NCI-H748 (cell line): ENCODE data around the gene CSRP1.
A peak's percentile ranks its signal among the peaks of the same experiment; 100 is the strongest.
"Not testable (repeated sequence)": the region's sequence is repeated elsewhere in the genome, so short reads cannot be mapped to it uniquely, and the experiment has no call there.

ENCODE experiments used
- DNase-seq: peaks from one replicate; lab custom pipeline; 2025; ENCODE audit not compliant: unreplicated experiment; lab: John Stamatoyannopoulos, UW

The CSRP1 gene

GRCh38 chr1:201478666-201479065 is 28.3 kb downstream of the CSRP1 start:
- not testable (repeated sequence) for DNase-seq

GRCh38 chr1:201476670-201477344 is 30.1 kb downstream of the CSRP1 start:
- no peak for DNase-seq

- no peak for DNase-seq
Measured at GRCh38 chr1:201475915-201476669, 30.8 kb downstream of the CSRP1 start.

- DNase-seq: no peak
Measured at GRCh38 chr1:201475130-201475529, 31.8 kb downstream of the CSRP1 start.

- no peak for DNase-seq
Measured at GRCh38 chr1:201473296-201473695, 33.6 kb downstream of the CSRP1 start.

GRCh38 chr1:201472321-201472720 is 34.6 kb downstream of the CSRP1 start:
- not testable (repeated sequence) for DNase-seq

- no peak for DNase-seq
Measured at GRCh38 chr1:201471772-201472171, 35.2 kb downstream of the CSRP1 start.

GRCh38 chr1:201470581-201470980 is 36.3 kb downstream of the CSRP1 start:
- DNase-seq: no peak

GRCh38 chr1:201469645-201470074 is 37.3 kb downstream of the CSRP1 start:
- DNase-seq: no peak

- DNase-seq: peak; percentile 75
Measured at GRCh38 chr1:201468844-201469644, 37.9 kb downstream of the CSRP1 start, which contains the start of gene PHLDA3. PHLDA3 (minus strand) TSS chr1:201469188; CDS start chr1:201468786, 402 bp downstream.

GRCh38 chr1:201468501-201468843 is 38.5 kb downstream of the CSRP1 start:
- DNase-seq: peak; percentile 59

- DNase-seq: no peak
Measured at GRCh38 chr1:201466492-201466891, 40.4 kb downstream of the CSRP1 start.

GRCh38 chr1:201465698-201466290 is 41.1 kb downstream of the CSRP1 start:
- no peak for DNase-seq

- no peak for DNase-seq
Measured at GRCh38 chr1:201463071-201463552, 43.8 kb downstream of the CSRP1 start.

GRCh38 chr1:201461645-201462441 is 45.1 kb downstream of the CSRP1 start:
- DNase-seq: no peak

- no peak for DNase-seq
Measured at GRCh38 chr1:201460814-201461644, 45.9 kb downstream of the CSRP1 start.

GRCh38 chr1:201459775-201460174 is 47.1 kb downstream of the CSRP1 start:
- DNase-seq: no peak

- DNase-seq: no peak
Measured at GRCh38 chr1:201459052-201459451, 47.9 kb downstream of the CSRP1 start.

- DNase-seq: no peak
Measured at GRCh38 chr1:201457508-201457960, 49.4 kb downstream of the CSRP1 start.
